SK-N-MC (cell line): ENCODE results near the gene CDC42EP4.

Source experiments
- DNase-seq: peaks from one replicate; pipeline ENCODE4 v3.0.0-alpha.2; 2011; ENCODE audit warnings: low read depth, low spot score
- H3K27ac ChIP-seq: fragments of 200-600 bp; sonication (generic); 2 replicates; pipeline ENCODE4 v1.5.1; 2016; ENCODE audit warnings: mixed run types
- H3K36me3 ChIP-seq: fragments of 200-600 bp; sonication (generic); 2 replicates; pipeline ENCODE4 v1.6.1; 2017; ENCODE audit warnings: antibody characterized with exemption, low read length, mixed read lengths; ENCODE audit not compliant: insufficient read depth
- H3K4me3 ChIP-seq: fragments of 200-600 bp; sonication (generic); 2 replicates; pipeline ENCODE4 v1.5.1; 2016
- H3K9ac ChIP-seq: fragments of 200-600 bp; sonication (generic); 2 replicates; pipeline ENCODE4 v1.8.0; 2017; ENCODE audit warnings: mixed run types, mixed read lengths; ENCODE audit not compliant: insufficient read length
- H3K9me3 ChIP-seq: fragments of 200-600 bp; sonication (generic); 2 replicates; pipeline ENCODE4 v1.6.1; 2017; ENCODE audit warnings: low read depth, mild to moderate bottlenecking, antibody characterized with exemption, low read length, moderate library complexity, mixed read lengths
- EZH2 ChIP-seq: fragments of 200-600 bp; sonication (generic); IDR thresholded peaks from one replicate; pipeline ENCODE4 v1.6.1; 2017; ENCODE audit warnings: antibody characterized with exemption
- FOXP2 ChIP-seq: optimal IDR thresholded peaks from 2 replicates; pipeline ENCODE3; 2011; ENCODE audit warnings: mild to moderate bottlenecking, moderate library complexity; ENCODE audit not compliant: insufficient read depth; ENCODE audit errors: extremely low read length, control extremely low read depth
- POLR2AphosphoS5 ChIP-seq: IDR thresholded peaks from 2 replicates; pipeline ENCODE4 v1.6.1; 2012; ENCODE audit warnings: mild to moderate bottlenecking, low read depth, low read length, borderline replicate concordance

CDC42EP4 gene

GRCh38 chr17:73311781-73312641 lies at the start of gene CDC42EP4:
TSS of gene CDC42EP4 (minus strand) at chr17:73312001. CDS start at chr17:73286500, 25,501 bp downstream.
- Histone ChIP-seq H3K27ac (peak within 1 kb of the TSS; percentile 92), H3K4me3 (peak within 1 kb of the TSS; percentile 96), H3K36me3 (no peaks in the 10 kb centered on the region), H3K9ac (peak within 1 kb of the TSS; percentile 88), H3K9me3 (no peaks in the 10 kb centered on the region)
- TF ChIP-seq FOXP2 (no peak), EZH2 (no peak), POLR2AphosphoS5 (peak; percentile 73; the same call in 1 of the 2 replicates)
- no peak for DNase-seq

- Histone ChIP-seq H3K36me3 (no peaks in the 10 kb centered on the region), H3K4me3 (no peak overlapping the region), H3K9ac (no peak overlapping the region), H3K27ac (no peak overlapping the region), H3K9me3 (no peaks in the 10 kb centered on the region)
- DNase-seq: no peak
- TF ChIP-seq FOXP2 (no peak), POLR2AphosphoS5 (no peak), EZH2 (no peak)
Measured at GRCh38 chr17:73360961-73361761, 49.4 kb upstream of the CDC42EP4 start.

GRCh38 chr17:73359987-73360410 lies 48.2 kb upstream of the CDC42EP4 start:
- Histone ChIP-seq H3K27ac (no peak overlapping the region), H3K36me3 (no peaks in the 10 kb centered on the region), H3K4me3 (no peak overlapping the region), H3K9me3 (no peaks in the 10 kb centered on the region), H3K9ac (no peak overlapping the region)
- DNase-seq: no peak
- no peak for TF ChIP-seq FOXP2
- TF ChIP-seq EZH2: no peak
- TF ChIP-seq POLR2AphosphoS5: no peak

- H3K9me3 ChIP-seq: no peaks in the 10 kb centered on the region
- no peak overlapping the region for H3K4me3 ChIP-seq
- H3K27ac ChIP-seq: no peak overlapping the region
- no peaks in the 10 kb centered on the region for H3K36me3 ChIP-seq
- TF ChIP-seq POLR2AphosphoS5 (no peak), EZH2 (no peak), FOXP2 (no peak)
- DNase-seq: no peak
- H3K9ac ChIP-seq: no peak overlapping the region
Measured at GRCh38 chr17:73359352-73359751, 47.6 kb upstream of the CDC42EP4 start.

GRCh38 chr17:73358668-73359067 lies 46.9 kb upstream of the CDC42EP4 start:
- Histone ChIP-seq H3K9ac (no peak overlapping the region), H3K36me3 (no peaks in the 10 kb centered on the region), H3K27ac (no peak overlapping the region), H3K9me3 (no peaks in the 10 kb centered on the region), H3K4me3 (no peak overlapping the region)
- DNase-seq: no peak
- no peak for TF ChIP-seq POLR2AphosphoS5
- TF ChIP-seq FOXP2: no peak
- no peak for TF ChIP-seq EZH2

GRCh38 chr17:73357981-73358380 lies 46.2 kb upstream of the CDC42EP4 start:
- H3K9ac ChIP-seq: no peak overlapping the region
- H3K27ac ChIP-seq: no peak overlapping the region
- DNase-seq: no peak
- no peaks in the 10 kb centered on the region for H3K36me3 ChIP-seq
- TF ChIP-seq POLR2AphosphoS5 (no peak), FOXP2 (no peak), EZH2 (no peak)
- no peaks in the 10 kb centered on the region for H3K9me3 ChIP-seq
- H3K4me3 ChIP-seq: no peak overlapping the region

GRCh38 chr17:73357318-73357717 lies 45.5 kb upstream of the CDC42EP4 start:
- Histone ChIP-seq H3K36me3 (no peaks in the 10 kb centered on the region), H3K9me3 (no peaks in the 10 kb centered on the region), H3K9ac (no peak overlapping the region), H3K27ac (no peak overlapping the region), H3K4me3 (no peak overlapping the region)
- TF ChIP-seq EZH2: no peak
- TF ChIP-seq FOXP2: no peak
- TF ChIP-seq POLR2AphosphoS5: no peak
- DNase-seq: no peak

- Histone ChIP-seq H3K9me3 (no peaks in the 10 kb centered on the region), H3K27ac (no peak overlapping the region), H3K9ac (no peak overlapping the region), H3K4me3 (no peak overlapping the region), H3K36me3 (no peaks in the 10 kb centered on the region)
- no peak for DNase-seq
- no peak for TF ChIP-seq EZH2
- no peak for TF ChIP-seq FOXP2
- TF ChIP-seq POLR2AphosphoS5: no peak
Measured at GRCh38 chr17:73356561-73357170, 44.9 kb upstream of the CDC42EP4 start.
